ENCODE results near the gene JOSD1. TPM values are rescaled to one million over a fixed set of nuclear protein-coding genes. Genes with fewer than 3 reads are reported as not detected.

The JOSD1 gene
- total and polyA plus RNA-seq, 10 of the 15 experiments (the other 5 are each of a cell fraction or from before 2014, with no cell fraction given) = 6.2 to 54.6 (median 40.5) TPM

DNA sequence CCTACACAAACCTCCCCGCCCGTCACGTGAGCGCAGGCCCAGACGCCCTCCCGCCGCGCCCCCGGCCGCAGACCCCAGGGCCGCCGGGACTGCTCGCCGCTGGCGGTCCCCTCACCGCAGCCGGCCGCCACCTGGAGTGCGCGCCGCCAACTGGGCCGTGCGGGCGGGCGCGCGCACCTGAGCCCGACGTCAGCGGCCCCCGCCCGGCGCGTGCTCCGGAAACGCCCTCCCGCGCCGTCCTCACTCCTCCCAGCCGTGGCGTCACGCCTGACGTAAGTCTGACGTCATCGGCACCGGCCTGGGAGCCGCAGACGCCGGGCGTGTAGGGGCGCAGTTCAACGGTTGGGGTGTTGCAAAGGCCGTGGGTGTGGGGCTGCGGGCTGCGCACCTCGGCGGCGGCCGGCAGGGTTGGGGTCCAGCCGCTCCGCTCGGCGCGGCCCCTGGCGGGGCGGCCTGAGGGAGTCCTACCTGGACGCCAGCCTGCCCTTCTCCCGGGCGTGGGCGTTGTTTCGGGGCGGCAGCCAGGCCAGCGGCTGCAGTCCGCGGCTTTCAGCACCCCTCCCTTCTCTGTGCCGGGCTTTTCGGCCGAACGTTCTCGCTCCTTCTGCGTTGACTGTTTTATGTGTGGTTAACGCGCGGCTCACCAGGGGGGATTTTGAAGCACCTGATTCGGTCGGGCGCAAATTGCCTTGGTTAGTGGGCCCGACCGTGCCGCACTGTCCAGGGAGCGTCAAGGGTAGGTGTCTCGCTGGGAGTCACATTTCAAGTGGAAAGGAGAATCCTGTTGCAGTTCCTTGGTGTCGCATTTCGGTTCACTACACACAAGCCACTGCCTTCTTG, at the start of gene JOSD1 (continued):
- TF ChIP-seq USF2 (IDR thresholded peaks at IDR 0.05; ENCODE audit: borderline replicate concordance, low read depth, low read length) (no peak; the same call in 1 of the 2 replicates), MYB (IDR thresholded peaks at IDR 0.05; ENCODE audit: borderline replicate concordance, low read depth, low read length) (peak; percentile 65; the same call in 1 of the 2 replicates), ELK1 (IDR thresholded peaks at IDR 0.05; ENCODE audit: low read depth, low read length) (no peak; the same call in 1 of the 2 replicates), POU2F2 (IDR thresholded peaks at IDR 0.05; ENCODE audit: borderline replicate concordance, low read depth, low read length) (peak; percentile 60; the same call in 2 of the 3 replicates), SKIL (IDR thresholded peaks at IDR 0.05; ENCODE audit: low read depth, poor library complexity, severe bottlenecking) (no peak), HCFC1 (IDR thresholded peaks at IDR 0.05; ENCODE audit: low read length) (peak; percentile 44; the same call in 1 of the 2 replicates), ZNF622 (IDR thresholded peaks at IDR 0.05) (no peak), RBBP5 (conservative IDR thresholded peaks at IDR 0.05) (no peak), EP300 (IDR thresholded peaks at IDR 0.05; ENCODE audit: borderline replicate concordance in 1 of 2, control insufficient read depth in 1 of 2, low read depth in 2 of 2, low read length in 2 of 2) (peak; percentile 68 to 90; a peak in 3 of 4 replicates), KDM1A (IDR thresholded peaks at IDR 0.05; ENCODE audit: borderline replicate concordance) (no peak), RAD51 (IDR thresholded peaks at IDR 0.05) (no peak), TCF3 (IDR thresholded peaks at IDR 0.05; ENCODE audit: borderline replicate concordance, insufficient read depth, low read depth, low read length) (peak; percentile 77; the same call in 1 of the 2 replicates), RFX5 (IDR thresholded peaks at IDR 0.05; ENCODE audit: low read depth, low read length) (peak; percentile 61; the same call in 1 of the 2 replicates), E2F8 (IDR thresholded peaks at IDR 0.05; ENCODE audit: low read depth, partially characterized antibody) (no peak), EZH2 (IDR thresholded peaks at IDR 0.05; ENCODE audit: borderline replicate concordance, control insufficient read depth, low read depth, low read length) (no peak), IKZF1 (conservative IDR thresholded peaks at IDR 0.05) (peak; percentile 95), CEBPB (IDR thresholded peaks at IDR 0.05; ENCODE audit: borderline replicate concordance in 1 of 2, low read depth in 2 of 2, low read length in 2 of 2) (no peak), HDGF (IDR thresholded peaks at IDR 0.05) (no peak), NFYA (IDR thresholded peaks at IDR 0.05; ENCODE audit: borderline replicate concordance, low read depth, low read length) (no peak), GATAD2B (conservative IDR thresholded peaks at IDR 0.05; ENCODE audit: low read depth) (peak; percentile 98), BRCA1 (IDR thresholded peaks at IDR 0.05; ENCODE audit: low read depth, low read length) (peak; percentile 45; the same call in 1 of the 2 replicates), CBX3 (IDR thresholded peaks at IDR 0.05; ENCODE audit: borderline replicate concordance, low read depth) (no peak), ZBED1 (IDR thresholded peaks at IDR 0.05; ENCODE audit: borderline replicate concordance) (no peak)
